A549 (cell line): Measurements from ENCODE around the gene CEP57L1. TPM values are rescaled to one million over a fixed set of nuclear protein-coding genes. Genes with fewer than 3 reads are reported as not detected.

Experiments
- ATAC-seq, 2 experiments: fragments of 200-7000 bp in 1 of 2; fragments of >200 bp in 1 of 2; cut with Nextera tagmentation in 1 of 2; cut with Tn5 transposase in 1 of 2; 3 replicates each; pipeline versions ENCODE4 v1.8.0 to v1.9.1; 2018 to 2020; ENCODE audit warnings: mild to moderate bottlenecking in 1 of 2, moderate library complexity in 1 of 2
- CTCF ChIA-PET: fragments of 300-600 bp; sonication (Branson Sonifier 250); formaldehyde crosslinking; extraction: SDS; loops from one replicate; lab custom pipeline; 2021; ENCODE audit warnings: antibody characterized with exemption, inconsistent platforms; lab: Yijun Ruan, JAX
- POLR2A ChIA-PET: fragments of 350-600 bp; formaldehyde crosslinking; extraction: SDS; loops from one replicate; lab custom pipeline; 2021; ENCODE audit warnings: antibody characterized with exemption, inconsistent platforms; lab: Yijun Ruan, JAX
- DNase-seq, 2 experiments: peaks; one replicate each; pipeline versions ENCODE4 v3.0.0 to v3.0.0-alpha.2; 2011 to 2016; ENCODE audit warnings: low read depth in 1 of 2, low spot score in 1 of 2
- FAIRE-seq: peaks from 2 replicates; lab custom pipeline; 2011; peaks lifted over from hg19 to GRCh38; lab: Jason Lieb, UNC
- H3K27ac ChIP-seq, 2 experiments: fragments of >200 bp; sonication (Bioruptor Twin); formaldehyde crosslinking; 3 replicates each; pipeline ENCODE4 v1.5.1; 2016 to 2017
- H3K4me1 ChIP-seq: fragments of >200 bp; sonication (Bioruptor Twin); formaldehyde crosslinking; 3 replicates; pipeline ENCODE4 v1.6.1; 2016
- H3K4me2 ChIP-seq: fragments of >200 bp; sonication (Bioruptor Twin); formaldehyde crosslinking; 3 replicates; pipeline ENCODE4 v1.6.1; 2016
- H3K4me3 ChIP-seq: fragments of >200 bp; sonication (Bioruptor Twin); formaldehyde crosslinking; 3 replicates; pipeline ENCODE4 v1.5.1; 2016
- H3K9me3 ChIP-seq: fragments of >200 bp; sonication (Bioruptor Twin); formaldehyde crosslinking; 3 replicates; pipeline ENCODE4 v1.6.1; 2016
- CBX2 ChIP-seq: fragments of 200-600 bp; sonication (generic); IDR thresholded peaks from 2 replicates; pipeline ENCODE4 v1.6.1; 2016; ENCODE audit warnings: low read depth, mild to moderate bottlenecking, borderline replicate concordance
- E2F6 ChIP-seq: IDR thresholded peaks from 2 replicates; pipeline ENCODE4 v1.6.1; 2012; ENCODE audit warnings: low read depth, borderline replicate concordance
- EHF ChIP-seq: fragments of 250-450 bp; sonication (Bioruptor Pico); IDR thresholded peaks from 2 replicates; pipeline ENCODE4 v1.5.0; 2020; ENCODE audit warnings: mild to moderate bottlenecking
- ELK1 ChIP-seq: fragments of 150-350 bp; IDR thresholded peaks from 2 replicates; pipeline ENCODE4 v1.6.1; 2014; ENCODE audit warnings: low read depth, mild to moderate bottlenecking, low read length
- HEYL ChIP-seq: fragments of 250-450 bp; sonication (Bioruptor Pico); IDR thresholded peaks from 2 replicates; pipeline ENCODE4 v1.8.0; 2021; ENCODE audit warnings: mild to moderate bottlenecking, moderate library complexity
- HOXA7 ChIP-seq: fragments of 250-450 bp; sonication (Bioruptor Pico); IDR thresholded peaks from 2 replicates; pipeline ENCODE4 v1.5.0; 2020; ENCODE audit warnings: mild to moderate bottlenecking, moderate library complexity
- JUN ChIP-seq, 2 experiments: fragments of >200 bp; sonication (Bioruptor Twin); formaldehyde crosslinking; IDR thresholded peaks; 2 replicates in 1 of 2; 3 replicates in 1 of 2; pipeline ENCODE4 v1.6.1; 2016 to 2017
- JUNB ChIP-seq: fragments of >200 bp; sonication (Bioruptor Twin); formaldehyde crosslinking; IDR thresholded peaks from 2 replicates; pipeline ENCODE4 v1.6.1; 2016
- MAFK ChIP-seq: fragments of 450-650 bp; IDR thresholded peaks from 2 replicates; pipeline ENCODE4 v1.6.1; 2014; ENCODE audit not compliant: partially characterized antibody
- NFE2L2 ChIP-seq: fragments of 150-350 bp; conservative IDR thresholded peaks from 2 replicates; pipeline ENCODE4 v1.6.1; 2014; ENCODE audit warnings: low read length
- PBX3 ChIP-seq: IDR thresholded peaks from 2 replicates; pipeline ENCODE4 v1.6.1; 2012
- POLR2A ChIP-seq: IDR thresholded peaks from 2 replicates; pipeline ENCODE4 v1.6.1; 2012; ENCODE audit warnings: mild to moderate bottlenecking, low read length
- POLR2AphosphoS2 ChIP-seq: conservative IDR thresholded peaks from 2 replicates; pipeline ENCODE4 v1.6.1; 2012; ENCODE audit warnings: low read length, improper control_type of control experiment, inconsistent platforms
- RAD21 ChIP-seq, 2 experiments: fragments of >200 bp in 1 of 2; sonication (Bioruptor Twin) in 1 of 2; formaldehyde crosslinking in 1 of 2; IDR thresholded peaks in 1 of 2; conservative IDR thresholded peaks in 1 of 2; 2 replicates in 1 of 2; 3 replicates in 1 of 2; pipeline ENCODE4 v1.6.1; 2012 to 2018; ENCODE audit warnings: inconsistent platforms in 1 of 2
- REST ChIP-seq: fragments of 200-600 bp; sonication (generic); IDR thresholded peaks from 2 replicates; pipeline ENCODE4 v1.6.1; 2016; ENCODE audit warnings: antibody characterized with exemption, mild to moderate bottlenecking, moderate library complexity
- RFX5 ChIP-seq: fragments of 450-650 bp; IDR thresholded peaks from 2 replicates; pipeline ENCODE4 v1.7.1; 2014; ENCODE audit warnings: antibody characterized with exemption, mild to moderate bottlenecking, moderate library complexity
- TP53 ChIP-seq: fragments of 250-450 bp; sonication (Bioruptor Pico); IDR thresholded peaks from 2 replicates; pipeline ENCODE4 v1.5.0; 2021; ENCODE audit warnings: mild to moderate bottlenecking, moderate library complexity
- ZFP36 ChIP-seq: fragments of 450-650 bp; IDR thresholded peaks from 2 replicates; pipeline ENCODE4 v1.6.1; 2014; ENCODE audit warnings: borderline replicate concordance; ENCODE audit not compliant: partially characterized antibody
- WGBS: methylation state at CpG from one replicate; pipeline ENCODE4 v1.1.6; 2017; ENCODE audit errors: missing lambda C conversion rate; 5-methylcytosine and 5-hydroxymethylcytosine counted together
- polyA plus RNA-seq, 4 experiments: library from polyadenylated mRNA; depleted of rRNA in 3 of 4; stranded (reverse); fragments of >200 nt; fragmentation: RNase III in 1 of 4; extraction: RNeasy Plus Mini Kit Qiagen cat#74134 plus additional on column Dnase treatment in 1 of 4; gene quantifications; 2 replicates in 3 of 4; 3 replicates in 1 of 4; pipeline ENCODE4 v1.2.3, GENCODE V29; 2011 to 2017
- TF ChIP-seq, protein P1 (sequence below): fragments of 450-650 bp; IDR thresholded peaks from 2 replicates; pipeline ENCODE4 v1.6.1; 2014; ENCODE audit warnings: antibody characterized with exemption
- TF ChIP-seq, protein P2 (sequence below): fragments of >200 bp; sonication (Bioruptor Twin); formaldehyde crosslinking; IDR thresholded peaks from 3 replicates; pipeline ENCODE4 v1.5.1; 2016
- TF ChIP-seq, protein P3 (sequence below): fragments of >200 bp; sonication (Bioruptor Twin); formaldehyde crosslinking; IDR thresholded peaks from 2 replicates; pipeline ENCODE4 v1.6.1; 2016

The CEP57L1 gene
- polyA plus RNA-seq, 2 of the 4 experiments (the other 2 are of a cell fraction): 8.9 to 20.5 TPM

DNA sequence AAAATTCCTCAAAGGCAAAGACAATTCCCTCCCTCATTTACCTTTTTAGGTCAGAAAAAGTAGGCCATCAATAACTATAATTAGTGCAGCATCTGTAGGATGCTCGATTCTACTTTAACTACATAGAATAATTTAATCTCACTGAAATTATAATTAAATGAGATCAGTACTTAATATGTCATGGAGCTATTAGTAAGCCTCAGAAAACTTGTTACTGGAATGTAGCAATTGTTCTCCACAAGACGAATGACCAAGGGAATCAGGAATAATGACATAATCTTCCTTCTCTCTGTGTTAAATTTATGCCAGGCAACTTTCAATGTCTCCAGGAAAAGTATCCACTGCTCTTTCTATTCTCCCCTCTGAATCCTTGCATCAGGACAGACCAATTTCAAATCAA lies 34.7 kb upstream of the CEP57L1 start:
- ATAC-seq (no peak), DNase-seq (no peak), FAIRE-seq (no peak)
- Histone ChIP-seq H3K9me3 (no peaks in the 10 kb centered on the region), H3K4me2 (no peak overlapping the region), H3K4me1 (peaks cover 14% of the 10 kb centered on the region), H3K4me3 (no peak overlapping the region), H3K27ac (no peak overlapping the region)
- WGBS: 82% methylated on average over 2 of the region's 2 CpGs
- ChIA-PET CTCF (no interaction called here), POLR2A (no interaction called here)
- TF ChIP-seq, protein P1, sequence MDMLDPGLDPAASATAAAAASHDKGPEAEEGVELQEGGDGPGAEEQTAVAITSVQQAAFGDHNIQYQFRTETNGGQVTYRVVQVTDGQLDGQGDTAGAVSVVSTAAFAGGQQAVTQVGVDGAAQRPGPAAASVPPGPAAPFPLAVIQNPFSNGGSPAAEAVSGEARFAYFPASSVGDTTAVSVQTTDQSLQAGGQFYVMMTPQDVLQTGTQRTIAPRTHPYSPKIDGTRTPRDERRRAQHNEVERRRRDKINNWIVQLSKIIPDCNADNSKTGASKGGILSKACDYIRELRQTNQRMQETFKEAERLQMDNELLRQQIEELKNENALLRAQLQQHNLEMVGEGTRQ: no peak
- TF ChIP-seq ZFP36 (no peak), E2F6 (no peak), TP53 (CRISPR knock-in tag) (no peak), MAFK (no peak), NFE2L2 (no peak)

- H3K9me3 ChIP-seq: no peaks in the 10 kb centered on the region
- DNase-seq (no peak), ATAC-seq (no peak), FAIRE-seq (no peak)
- no peak overlapping the region for H3K4me3 ChIP-seq
- 84% methylated on average over 4 of the region's 5 CpGs for WGBS
- H3K4me2 ChIP-seq: no peak overlapping the region
- H3K27ac ChIP-seq: no peak overlapping the region
- ChIA-PET POLR2A (no interaction called here), CTCF (no interaction called here)
- peaks cover 14% of the 10 kb centered on the region for H3K4me1 ChIP-seq
- TF ChIP-seq JUNB (no peak), RAD21 (conservative IDR thresholded peaks at IDR 0.05 in 1 of 2, IDR thresholded peaks at IDR 0.05 in 1 of 2) (no peak), EHF (CRISPR knock-in tag) (no peak)
- TF ChIP-seq, protein P2, sequence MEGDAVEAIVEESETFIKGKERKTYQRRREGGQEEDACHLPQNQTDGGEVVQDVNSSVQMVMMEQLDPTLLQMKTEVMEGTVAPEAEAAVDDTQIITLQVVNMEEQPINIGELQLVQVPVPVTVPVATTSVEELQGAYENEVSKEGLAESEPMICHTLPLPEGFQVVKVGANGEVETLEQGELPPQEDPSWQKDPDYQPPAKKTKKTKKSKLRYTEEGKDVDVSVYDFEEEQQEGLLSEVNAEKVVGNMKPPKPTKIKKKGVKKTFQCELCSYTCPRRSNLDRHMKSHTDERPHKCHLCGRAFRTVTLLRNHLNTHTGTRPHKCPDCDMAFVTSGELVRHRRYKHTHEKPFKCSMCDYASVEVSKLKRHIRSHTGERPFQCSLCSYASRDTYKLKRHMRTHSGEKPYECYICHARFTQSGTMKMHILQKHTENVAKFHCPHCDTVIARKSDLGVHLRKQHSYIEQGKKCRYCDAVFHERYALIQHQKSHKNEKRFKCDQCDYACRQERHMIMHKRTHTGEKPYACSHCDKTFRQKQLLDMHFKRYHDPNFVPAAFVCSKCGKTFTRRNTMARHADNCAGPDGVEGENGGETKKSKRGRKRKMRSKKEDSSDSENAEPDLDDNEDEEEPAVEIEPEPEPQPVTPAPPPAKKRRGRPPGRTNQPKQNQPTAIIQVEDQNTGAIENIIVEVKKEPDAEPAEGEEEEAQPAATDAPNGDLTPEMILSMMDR: no peak
These were observed 33.1 kb upstream of the CEP57L1 start for GRCh38 chr6:109062216-109062615.

DNA sequence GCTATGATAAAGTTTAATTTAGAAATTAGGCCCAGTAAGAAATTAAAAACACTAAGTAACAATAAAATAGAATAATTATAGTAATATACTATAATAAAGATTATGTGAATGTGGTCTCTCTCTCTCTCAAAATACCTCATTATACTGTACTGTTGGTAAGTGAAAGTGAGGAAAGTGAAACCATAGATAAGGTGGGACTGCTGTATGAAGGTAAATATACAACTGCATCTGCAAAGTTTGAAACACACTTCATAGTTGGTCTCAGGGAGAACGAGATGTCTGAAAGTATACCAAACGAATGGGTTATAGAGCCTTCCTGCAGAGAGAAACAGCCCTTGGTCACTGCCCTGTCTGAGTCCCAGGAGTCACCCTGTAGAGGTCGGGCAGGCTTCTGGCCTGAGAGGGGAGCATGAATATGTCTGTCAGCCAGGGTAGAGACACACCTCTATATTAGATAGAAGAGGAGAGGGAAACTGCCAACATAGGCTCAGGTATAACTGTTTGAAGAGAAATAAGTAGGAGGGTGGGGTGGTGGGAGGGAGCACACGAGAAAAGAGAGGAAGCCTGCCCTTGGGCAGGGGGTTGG lies 32.4 kb upstream of the CEP57L1 start:
- ChIA-PET CTCF (no interaction called here), POLR2A (no interaction called here)
- ATAC-seq: no peak
- Histone ChIP-seq H3K4me1 (peaks cover 14% of the 10 kb centered on the region), H3K4me3 (no peak overlapping the region), H3K9me3 (no peaks in the 10 kb centered on the region), H3K4me2 (no peak overlapping the region), H3K27ac (no peak overlapping the region)
- no peak for DNase-seq
- no peak for FAIRE-seq
- WGBS: 89% methylated on average over 4 of the region's 4 CpGs
- no peak for TF ChIP-seq PBX3
- TF ChIP-seq, protein P3, sequence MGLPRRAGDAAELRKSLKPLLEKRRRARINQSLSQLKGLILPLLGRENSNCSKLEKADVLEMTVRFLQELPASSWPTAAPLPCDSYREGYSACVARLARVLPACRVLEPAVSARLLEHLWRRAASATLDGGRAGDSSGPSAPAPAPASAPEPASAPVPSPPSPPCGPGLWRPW: no peak
- TF ChIP-seq POLR2AphosphoS2: no peak
- no peak for TF ChIP-seq JUN (IDR thresholded peaks at IDR 0.05)
- no peak for TF ChIP-seq REST
- TF ChIP-seq CBX2: no peak
- TF ChIP-seq HOXA7 (CRISPR knock-in tag): no peak
- TF ChIP-seq ELK1: no peak
- TF ChIP-seq HEYL: no peak
- TF ChIP-seq POLR2A: no peak
- no peak for TF ChIP-seq RFX5
- TF ChIP-seq RAD21 (conservative IDR thresholded peaks at IDR 0.05 in 1 of 2, IDR thresholded peaks at IDR 0.05 in 1 of 2): no peak
